ENCODE data around the gene BCAS3.
"Not testable (repeated sequence)": the region's sequence is repeated elsewhere in the genome, so short reads cannot be mapped to it uniquely, and the experiment has no call there.

The BCAS3 gene

GRCh38 chr17:61134551-61135235, 457.0 kb downstream of the BCAS3 start:
- Histone ChIP-seq H3K27me3 (ENCODE audit: control insufficient read depth in 1 of 2, insufficient read depth in 2 of 2, low read length in 2 of 2) (no peaks in the 10 kb centered on the region), H3K4me3 (ENCODE audit: low read depth in 1 of 2, low read length in 2 of 2) (no peak overlapping the region), H3K9me3 (ENCODE audit: low read length) (no peaks in the 10 kb centered on the region), H3K9ac (ENCODE audit: low read length) (no peak overlapping the region), H3K36me3 (ENCODE audit: insufficient read depth, low read length) (no peaks in the 10 kb centered on the region), H3K27ac (ENCODE audit: low read depth, low read length) (no peak overlapping the region), H3K4me1 (ENCODE audit: insufficient read depth, low read length) (no peaks in the 10 kb centered on the region)

- Histone ChIP-seq H3K27me3 (ENCODE audit: control insufficient read depth in 1 of 2, insufficient read depth in 2 of 2, low read length in 2 of 2) (no peaks in the 10 kb centered on the region), H3K9ac (ENCODE audit: low read length) (no peak overlapping the region), H3K9me3 (ENCODE audit: low read length) (no peaks in the 10 kb centered on the region), H3K4me3 (ENCODE audit: low read depth in 1 of 2, low read length in 2 of 2) (no peak overlapping the region), H3K4me1 (ENCODE audit: insufficient read depth, low read length) (no peaks in the 10 kb centered on the region), H3K36me3 (ENCODE audit: insufficient read depth, low read length) (no peaks in the 10 kb centered on the region), H3K27ac (ENCODE audit: low read depth, low read length) (no peak overlapping the region)
Observed at GRCh38 chr17:61135782-61136181, 458.1 kb downstream of the BCAS3 start.

GRCh38 chr17:61136296-61136695, 458.6 kb downstream of the BCAS3 start:
- H3K4me1 ChIP-seq (ENCODE audit: insufficient read depth, low read length) = no peaks in the 10 kb centered on the region
- H3K9ac ChIP-seq (ENCODE audit: low read length) = no peak overlapping the region
- no peak overlapping the region for H3K27ac ChIP-seq (ENCODE audit: low read depth, low read length)
- no peak overlapping the region for H3K4me3 ChIP-seq (ENCODE audit: low read depth in 1 of 2, low read length in 2 of 2)
- no peaks in the 10 kb centered on the region for H3K36me3 ChIP-seq (ENCODE audit: insufficient read depth, low read length)
- no peaks in the 10 kb centered on the region for H3K9me3 ChIP-seq (ENCODE audit: low read length)
- H3K27me3 ChIP-seq (ENCODE audit: control insufficient read depth in 1 of 2, insufficient read depth in 2 of 2, low read length in 2 of 2) = no peaks in the 10 kb centered on the region

- Histone ChIP-seq H3K4me1 (ENCODE audit: insufficient read depth, low read length) (no peaks in the 10 kb centered on the region), H3K36me3 (ENCODE audit: insufficient read depth, low read length) (no peaks in the 10 kb centered on the region), H3K27ac (ENCODE audit: low read depth, low read length) (no peak overlapping the region), H3K9ac (ENCODE audit: low read length) (no peak overlapping the region), H3K4me3 (ENCODE audit: low read depth in 1 of 2, low read length in 2 of 2) (no peak overlapping the region), H3K9me3 (ENCODE audit: low read length) (no peaks in the 10 kb centered on the region), H3K27me3 (ENCODE audit: control insufficient read depth in 1 of 2, insufficient read depth in 2 of 2, low read length in 2 of 2) (no peaks in the 10 kb centered on the region)
Observed at GRCh38 chr17:61139219-61139618, 461.6 kb downstream of the BCAS3 start.

GRCh38 chr17:61140081-61140786, 462.6 kb downstream of the BCAS3 start:
- Histone ChIP-seq H3K27ac (ENCODE audit: low read depth, low read length) (no peak overlapping the region), H3K36me3 (ENCODE audit: insufficient read depth, low read length) (no peaks in the 10 kb centered on the region), H3K27me3 (ENCODE audit: control insufficient read depth in 1 of 2, insufficient read depth in 2 of 2, low read length in 2 of 2) (no peaks in the 10 kb centered on the region), H3K9ac (ENCODE audit: low read length) (no peak overlapping the region), H3K9me3 (ENCODE audit: low read length) (no peaks in the 10 kb centered on the region), H3K4me1 (ENCODE audit: insufficient read depth, low read length) (peaks cover 8% of the 10 kb centered on the region), H3K4me3 (ENCODE audit: low read depth in 1 of 2, low read length in 2 of 2) (no peak overlapping the region)

GRCh38 chr17:61143026-61143425, 465.4 kb downstream of the BCAS3 start:
- Histone ChIP-seq H3K36me3 (ENCODE audit: insufficient read depth, low read length) (no peaks in the 10 kb centered on the region), H3K27me3 (ENCODE audit: control insufficient read depth in 1 of 2, insufficient read depth in 2 of 2, low read length in 2 of 2) (no peaks in the 10 kb centered on the region), H3K27ac (ENCODE audit: low read depth, low read length) (no peak overlapping the region), H3K9me3 (ENCODE audit: low read length) (no peaks in the 10 kb centered on the region), H3K4me1 (ENCODE audit: insufficient read depth, low read length) (peaks cover 8% of the 10 kb centered on the region), H3K4me3 (ENCODE audit: low read depth in 1 of 2, low read length in 2 of 2) (no peak overlapping the region), H3K9ac (ENCODE audit: low read length) (no peak overlapping the region)

- Histone ChIP-seq H3K9ac (ENCODE audit: low read length) (no peak overlapping the region), H3K4me1 (ENCODE audit: insufficient read depth, low read length) (peaks cover 8% of the 10 kb centered on the region), H3K9me3 (ENCODE audit: low read length) (no peaks in the 10 kb centered on the region), H3K4me3 (ENCODE audit: low read depth in 1 of 2, low read length in 2 of 2) (no peak overlapping the region), H3K27ac (ENCODE audit: low read depth, low read length) (no peak overlapping the region), H3K27me3 (ENCODE audit: control insufficient read depth in 1 of 2, insufficient read depth in 2 of 2, low read length in 2 of 2) (no peaks in the 10 kb centered on the region), H3K36me3 (ENCODE audit: insufficient read depth, low read length) (no peaks in the 10 kb centered on the region)
Observed at GRCh38 chr17:61144137-61144536, 466.5 kb downstream of the BCAS3 start.

- Histone ChIP-seq H3K9me3 (ENCODE audit: low read length) (no peaks in the 10 kb centered on the region), H3K27me3 (ENCODE audit: control insufficient read depth in 1 of 2, insufficient read depth in 2 of 2, low read length in 2 of 2) (no peaks in the 10 kb centered on the region), H3K4me1 (ENCODE audit: insufficient read depth, low read length) (peaks cover 8% of the 10 kb centered on the region), H3K27ac (ENCODE audit: low read depth, low read length) (no peak overlapping the region), H3K36me3 (ENCODE audit: insufficient read depth, low read length) (no peaks in the 10 kb centered on the region), H3K4me3 (ENCODE audit: low read depth in 1 of 2, low read length in 2 of 2) (no peak overlapping the region), H3K9ac (ENCODE audit: low read length) (no peak overlapping the region)
Observed at GRCh38 chr17:61144617-61145564, 467.2 kb downstream of the BCAS3 start.

- H3K36me3 ChIP-seq (ENCODE audit: insufficient read depth, low read length); H3K9me3 ChIP-seq (ENCODE audit: low read length); H3K27ac ChIP-seq (ENCODE audit: low read depth, low read length); H3K4me1 ChIP-seq (ENCODE audit: insufficient read depth, low read length); H3K4me3 ChIP-seq (ENCODE audit: low read depth in 1 of 2, low read length in 2 of 2); H3K9ac ChIP-seq (ENCODE audit: low read length); H3K27me3 ChIP-seq (ENCODE audit: control insufficient read depth in 1 of 2, insufficient read depth in 2 of 2, low read length in 2 of 2): not testable (repeated sequence)
Observed at GRCh38 chr17:61146833-61147232, 469.2 kb downstream of the BCAS3 start.

GRCh38 chr17:61149106-61149825, 471.6 kb downstream of the BCAS3 start:
- H3K9me3 ChIP-seq (ENCODE audit: low read length) = no peaks in the 10 kb centered on the region

GRCh38 chr17:61149862-61150362, 472.3 kb downstream of the BCAS3 start:
- Histone ChIP-seq H3K27ac (ENCODE audit: low read depth, low read length) (no peak overlapping the region), H3K9me3 (ENCODE audit: low read length) (no peaks in the 10 kb centered on the region), H3K36me3 (ENCODE audit: insufficient read depth, low read length) (no peaks in the 10 kb centered on the region), H3K9ac (ENCODE audit: low read length) (no peak overlapping the region), H3K4me3 (ENCODE audit: low read depth in 1 of 2, low read length in 2 of 2) (no peak overlapping the region), H3K4me1 (ENCODE audit: insufficient read depth, low read length) (peaks cover under 1% of the 10 kb centered on the region), H3K27me3 (ENCODE audit: control insufficient read depth in 1 of 2, insufficient read depth in 2 of 2, low read length in 2 of 2) (no peaks in the 10 kb centered on the region)

More at GRCh38 chr17:61149106-61149825, 471.6 kb downstream of the BCAS3 start:
- Histone ChIP-seq H3K27me3 (ENCODE audit: control insufficient read depth in 1 of 2, insufficient read depth in 2 of 2, low read length in 2 of 2) (no peaks in the 10 kb centered on the region), H3K4me1 (ENCODE audit: insufficient read depth, low read length) (peaks cover 7% of the 10 kb centered on the region), H3K9ac (ENCODE audit: low read length) (no peak overlapping the region), H3K36me3 (ENCODE audit: insufficient read depth, low read length) (no peaks in the 10 kb centered on the region), H3K27ac (ENCODE audit: low read depth, low read length) (no peak overlapping the region), H3K4me3 (ENCODE audit: low read depth in 1 of 2, low read length in 2 of 2) (no peak overlapping the region)
